Lower leg skin (tissue), 4 donors: ENCODE data around the gene NBL1. TPM values are rescaled to one million over a fixed set of nuclear protein-coding genes. Genes with fewer than 3 reads are reported as not detected.

Source experiments
- DNase-seq, 2 donors: peaks; one replicate each; pipeline ENCODE4 v3.0.0-alpha.2; 2019; ENCODE audit warnings: low spot score in 2 of 2
- H3K4me3 ChIP-seq: fragments of 200-600 bp; sonication (generic); 2 replicates; pipeline ENCODE4 v1.5.1; 2017; ENCODE audit warnings: mild to moderate bottlenecking, low read depth; ENCODE audit not compliant: poor library complexity, severe bottlenecking
- CTCF ChIP-seq, 3 donors: fragments of 450-650 bp; IDR thresholded peaks; one replicate each; pipeline ENCODE4 v1.5.1; 2016; ENCODE audit warnings: antibody characterized with exemption in 3 of 3, mild to moderate bottlenecking in 3 of 3, moderate library complexity in 2 of 3
- POLR2A ChIP-seq, 2 donors: fragments of 450-650 bp; IDR thresholded peaks; one replicate each; pipeline ENCODE4 v1.6.1; 2016 to 2017; ENCODE audit warnings: antibody characterized with exemption in 2 of 2, mild to moderate bottlenecking in 1 of 2, moderate library complexity in 1 of 2
- WGBS, 2 donors: methylation state at CpG; one replicate each; pipeline ENCODE4 v1.1.5; 2018; 5-methylcytosine and 5-hydroxymethylcytosine counted together
- intact Hi-C: fragments of 100-400 bp; cut with DNase I; formaldehyde crosslinking; loops from one replicate; pipeline ENCODE4 v1.15.0; 2023; ENCODE audit warnings: low total_unique reads
- total RNA-seq, 4 donors: library from RNA; depleted of rRNA; stranded (reverse); fragments of >200 nt; gene quantifications; one replicate each; pipeline ENCODE4 v1.1.0, GENCODE V29; 2016

NBL1 gene
- total RNA-seq, 4 donors from 2014 or later, result 147 to 230 (median 210) TPM

GRCh38 chr1:19683351-19683750 is 39.2 kb downstream of the NBL1 start:
- DNase-seq, result no peak
- 80 to 86% methylated on average over 5 to 7 of the region's 8 CpGs for WGBS, 2 donors
- TF ChIP-seq CTCF (IDR thresholded peaks at IDR 0.05) (no peak), POLR2A (IDR thresholded peaks at IDR 0.05) (no peak)
- H3K4me3 ChIP-seq, result no peak overlapping the region
- intact Hi-C loops, result no loop called here

- 89 to 91% methylated on average over 2 of the region's 2 CpGs for WGBS, 2 donors
- no peak overlapping the region for H3K4me3 ChIP-seq
- intact Hi-C loops, result no loop called here
- no peak for DNase-seq
- TF ChIP-seq POLR2A (IDR thresholded peaks at IDR 0.05) (no peak), CTCF (IDR thresholded peaks at IDR 0.05) (no peak)
Observed at GRCh38 chr1:19684677-19685076, 40.6 kb downstream of the NBL1 start.

- intact Hi-C loops, result no loop called here
- no peak for DNase-seq
- no peak overlapping the region for H3K4me3 ChIP-seq
- 79 to 83% methylated on average over 9 of the region's 9 CpGs for WGBS, 2 donors
- no peak for TF ChIP-seq POLR2A (IDR thresholded peaks at IDR 0.05)
- TF ChIP-seq CTCF (IDR thresholded peaks at IDR 0.05), result no peak
Observed at GRCh38 chr1:19685994-19686393, 41.9 kb downstream of the NBL1 start.

- DNase-seq, result no peak
Observed at GRCh38 chr1:19687414-19687813, 43.3 kb downstream of the NBL1 start.

GRCh38 chr1:19688041-19688842 is 44.1 kb downstream of the NBL1 start:
- 84 to 87% methylated on average over 19 of the region's 19 CpGs for WGBS, 2 donors
- TF ChIP-seq CTCF (IDR thresholded peaks at IDR 0.05), result no peak
- no peak for TF ChIP-seq POLR2A (IDR thresholded peaks at IDR 0.05)

More at GRCh38 chr1:19687414-19687813, 43.3 kb downstream of the NBL1 start:
- WGBS, 2 donors, result 79 to 94% methylated on average over 1 of the region's 1 CpG
- intact Hi-C loops, result no loop called here
- TF ChIP-seq POLR2A (IDR thresholded peaks at IDR 0.05), result no peak
- no peak for TF ChIP-seq CTCF (IDR thresholded peaks at IDR 0.05)
- H3K4me3 ChIP-seq, result no peak overlapping the region

More at GRCh38 chr1:19688041-19688842, 44.1 kb downstream of the NBL1 start:
- no peak overlapping the region for H3K4me3 ChIP-seq
- DNase-seq, result no peak
- intact Hi-C loops, result no loop called here
